ENCODE results near the gene KLHL29.

GRCh38 chr2:23655934-23656596 lies 271.1 kb downstream of the KLHL29 start:
- TF ChIP-seq, protein P1, sequence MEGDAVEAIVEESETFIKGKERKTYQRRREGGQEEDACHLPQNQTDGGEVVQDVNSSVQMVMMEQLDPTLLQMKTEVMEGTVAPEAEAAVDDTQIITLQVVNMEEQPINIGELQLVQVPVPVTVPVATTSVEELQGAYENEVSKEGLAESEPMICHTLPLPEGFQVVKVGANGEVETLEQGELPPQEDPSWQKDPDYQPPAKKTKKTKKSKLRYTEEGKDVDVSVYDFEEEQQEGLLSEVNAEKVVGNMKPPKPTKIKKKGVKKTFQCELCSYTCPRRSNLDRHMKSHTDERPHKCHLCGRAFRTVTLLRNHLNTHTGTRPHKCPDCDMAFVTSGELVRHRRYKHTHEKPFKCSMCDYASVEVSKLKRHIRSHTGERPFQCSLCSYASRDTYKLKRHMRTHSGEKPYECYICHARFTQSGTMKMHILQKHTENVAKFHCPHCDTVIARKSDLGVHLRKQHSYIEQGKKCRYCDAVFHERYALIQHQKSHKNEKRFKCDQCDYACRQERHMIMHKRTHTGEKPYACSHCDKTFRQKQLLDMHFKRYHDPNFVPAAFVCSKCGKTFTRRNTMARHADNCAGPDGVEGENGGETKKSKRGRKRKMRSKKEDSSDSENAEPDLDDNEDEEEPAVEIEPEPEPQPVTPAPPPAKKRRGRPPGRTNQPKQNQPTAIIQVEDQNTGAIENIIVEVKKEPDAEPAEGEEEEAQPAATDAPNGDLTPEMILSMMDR (conservative IDR thresholded peaks at IDR 0.05; ENCODE audit: low read length) = no peak
- no peak for TF ChIP-seq EZH2phosphoT487 (IDR thresholded peaks at IDR 0.05; ENCODE audit: borderline replicate concordance)

Data from Loucy (cell line).